GM12864 (cell line): ENCODE results near the gene LGR6.

ENCODE experiments used
- DNase-seq: peaks from one replicate; pipeline ENCODE4 v3.0.0-alpha.2; 2011; ENCODE audit warnings: low read depth
- H3K4me3 ChIP-seq: 2 replicates; pipeline ENCODE4 v1.5.1; 2011; ENCODE audit warnings: mild to moderate bottlenecking, low read depth, low read length, control low read depth
- CTCF ChIP-seq: IDR thresholded peaks from 2 replicates; pipeline ENCODE4 v1.5.1; 2011; ENCODE audit warnings: low read depth, mild to moderate bottlenecking, moderate library complexity, low read length, control low read depth, inconsistent platforms; ENCODE audit errors: missing control alignments

LGR6 gene

GRCh38 chr1:202291001-202291400, 97.4 kb downstream of the LGR6 start:
- no peak for TF ChIP-seq CTCF
- no peak for DNase-seq
- H3K4me3 ChIP-seq, result no peak overlapping the region

- H3K4me3 ChIP-seq, result no peak overlapping the region
- no peak for DNase-seq
- no peak for TF ChIP-seq CTCF
These were observed 98.5 kb downstream of the LGR6 start for GRCh38 chr1:202291961-202292712.

- no peak for TF ChIP-seq CTCF
- no peak overlapping the region for H3K4me3 ChIP-seq
- DNase-seq, result no peak
These were observed 99.2 kb downstream of the LGR6 start for GRCh38 chr1:202292773-202293172.

GRCh38 chr1:202293569-202293968, 100.0 kb downstream of the LGR6 start:
- TF ChIP-seq CTCF, result no peak
- DNase-seq, result no peak
- H3K4me3 ChIP-seq, result no peak overlapping the region

GRCh38 chr1:202302166-202302565, 108.6 kb downstream of the LGR6 start:
- DNase-seq, result no peak
- H3K4me3 ChIP-seq, result no peak overlapping the region
- no peak for TF ChIP-seq CTCF

- no peak for TF ChIP-seq CTCF
- DNase-seq, result no peak
- no peak overlapping the region for H3K4me3 ChIP-seq
These were observed 110.8 kb downstream of the LGR6 start for GRCh38 chr1:202304375-202304774.

- H3K4me3 ChIP-seq, result no peak overlapping the region
- no peak for DNase-seq
- TF ChIP-seq CTCF, result no peak
These were observed 111.6 kb downstream of the LGR6 start for GRCh38 chr1:202305168-202305567.
